HEK293 (cell line): ENCODE measurements around the gene PTPRN2.
A peak's percentile ranks its signal among the peaks of the same experiment; 100 is the strongest.

Source experiments
- HOXA7 ChIP-seq: sonication (generic); formaldehyde crosslinking; IDR thresholded peaks from 2 replicates; pipeline ENCODE4 v1.8.1; 2022; ENCODE audit warnings: missing genetic modification reagents, borderline replicate concordance
- HOXC10 ChIP-seq: sonication (generic); formaldehyde crosslinking; IDR thresholded peaks from 2 replicates; pipeline ENCODE4 v1.8.1; 2023; ENCODE audit warnings: mild to moderate bottlenecking, missing genetic modification reagents
- IKZF3 ChIP-seq: fragments of 450-650 bp; IDR thresholded peaks from 2 replicates; pipeline ENCODE4 v1.5.0; 2018; ENCODE audit warnings: missing biosample characterization, mild to moderate bottlenecking, missing genetic modification characterization, moderate library complexity
- KLF1 ChIP-seq: fragments of 450-650 bp; formaldehyde crosslinking; IDR thresholded peaks from 2 replicates; pipeline ENCODE4 v1.5.1; 2016; ENCODE audit warnings: missing biosample characterization, missing genetic modification characterization
- KLF16 ChIP-seq: fragments of 450-650 bp; formaldehyde crosslinking; IDR thresholded peaks from 2 replicates; pipeline ENCODE4 v1.5.1; 2017; ENCODE audit warnings: missing biosample characterization, missing genetic modification characterization
- OVOL3 ChIP-seq: fragments of 450-650 bp; formaldehyde crosslinking; IDR thresholded peaks from 2 replicates; pipeline ENCODE4 v1.5.1; 2016; ENCODE audit warnings: missing biosample characterization, missing genetic modification characterization
- PRDM1 ChIP-seq: fragments of 450-650 bp; formaldehyde crosslinking; IDR thresholded peaks from 2 replicates; pipeline ENCODE4; 2016; ENCODE audit warnings: missing biosample characterization, missing genetic modification characterization
- SALL2 ChIP-seq: fragments of 450-650 bp; formaldehyde crosslinking; IDR thresholded peaks from 2 replicates; pipeline ENCODE4 v1.5.0; 2017; ENCODE audit warnings: missing biosample characterization, mild to moderate bottlenecking, missing genetic modification characterization, borderline replicate concordance
- TCF7L2 ChIP-seq: IDR thresholded peaks from 2 replicates; pipeline ENCODE4 v1.6.1; 2011; ENCODE audit warnings: low read depth, mild to moderate bottlenecking, inconsistent platforms, low read length, moderate library complexity, borderline replicate concordance
- ZEB2 ChIP-seq: fragments of 450-650 bp; formaldehyde crosslinking; IDR thresholded peaks from 2 replicates; pipeline ENCODE4 v1.5.1; 2016; ENCODE audit warnings: missing biosample characterization, missing genetic modification characterization
- ZNF121 ChIP-seq: fragments of 450-650 bp; formaldehyde crosslinking; IDR thresholded peaks from 2 replicates; pipeline ENCODE4 v1.5.1; 2016; ENCODE audit warnings: missing biosample characterization, missing genetic modification characterization
- ZNF133 ChIP-seq: fragments of 450-650 bp; formaldehyde crosslinking; IDR thresholded peaks from 2 replicates; pipeline ENCODE4 v1.5.1; 2016; ENCODE audit warnings: missing biosample characterization, missing genetic modification characterization
- ZNF202 ChIP-seq: fragments of 450-650 bp; formaldehyde crosslinking; IDR thresholded peaks from 2 replicates; pipeline ENCODE4 v1.5.1; 2016; ENCODE audit warnings: missing biosample characterization, missing genetic modification characterization, borderline replicate concordance
- ZNF274 ChIP-seq, 2 experiments: fragments of 200-500 bp in 1 of 2; fragments of 450-650 bp in 1 of 2; sonication (Bioruptor generic) in 1 of 2; formaldehyde crosslinking in 1 of 2; IDR thresholded peaks; 2 replicates each; pipeline versions ENCODE4 v1.5.1 to v1.6.1; 2014 to 2016; ENCODE audit warnings: borderline replicate concordance in 1 of 2, inconsistent platforms in 1 of 2, low read length in 1 of 2, missing biosample characterization in 1 of 2, missing genetic modification characterization in 1 of 2
- ZNF324 ChIP-seq: fragments of 450-650 bp; formaldehyde crosslinking; IDR thresholded peaks from 2 replicates; pipeline ENCODE4 v1.5.1; 2016; ENCODE audit warnings: missing biosample characterization, missing genetic modification characterization
- ZNF350 ChIP-seq: fragments of 450-650 bp; formaldehyde crosslinking; IDR thresholded peaks from 2 replicates; pipeline ENCODE4 v1.5.0; 2017; ENCODE audit warnings: missing biosample characterization, mild to moderate bottlenecking, missing genetic modification characterization
- ZNF391 ChIP-seq: fragments of 450-650 bp; formaldehyde crosslinking; IDR thresholded peaks from 2 replicates; pipeline ENCODE4 v1.5.1; 2016; ENCODE audit warnings: low read depth, missing biosample characterization, missing genetic modification characterization, borderline replicate concordance
- ZNF501 ChIP-seq: fragments of 450-650 bp; formaldehyde crosslinking; IDR thresholded peaks from 2 replicates; pipeline ENCODE4 v1.5.1; 2016; ENCODE audit warnings: missing biosample characterization, missing genetic modification characterization
- ZNF510 ChIP-seq: fragments of 450-650 bp; formaldehyde crosslinking; IDR thresholded peaks from 2 replicates; pipeline ENCODE4 v1.5.1; 2018; ENCODE audit warnings: mild to moderate bottlenecking, missing genetic modification characterization, missing biosample characterization; ENCODE audit not compliant: insufficient replicate concordance
- ZNF560 ChIP-seq: fragments of 450-650 bp; formaldehyde crosslinking; IDR thresholded peaks from 2 replicates; pipeline ENCODE4 v1.5.1; 2017; ENCODE audit warnings: missing biosample characterization, missing genetic modification characterization, borderline replicate concordance
- ZNF610 ChIP-seq: fragments of 450-650 bp; formaldehyde crosslinking; IDR thresholded peaks from 2 replicates; pipeline ENCODE4 v1.5.1; 2016; ENCODE audit warnings: missing biosample characterization, missing genetic modification characterization, borderline replicate concordance
- ZNF777 ChIP-seq: fragments of 450-650 bp; formaldehyde crosslinking; IDR thresholded peaks from 2 replicates; pipeline ENCODE4 v1.5.1; 2017; ENCODE audit warnings: missing biosample characterization, missing genetic modification characterization, borderline replicate concordance
- ZNF785 ChIP-seq: fragments of 450-650 bp; formaldehyde crosslinking; IDR thresholded peaks from 2 replicates; pipeline ENCODE4 v1.5.1; 2016; ENCODE audit warnings: missing biosample characterization, missing genetic modification characterization
- ZNF792 ChIP-seq: fragments of 450-650 bp; formaldehyde crosslinking; IDR thresholded peaks from 2 replicates; pipeline ENCODE4 v1.5.1; 2016; ENCODE audit warnings: missing biosample characterization, missing genetic modification characterization
- ZNF830 ChIP-seq: fragments of 450-650 bp; IDR thresholded peaks from 2 replicates; pipeline ENCODE4 v1.5.0; 2018; ENCODE audit warnings: missing biosample characterization, missing genetic modification characterization, low read depth, mild to moderate bottlenecking, moderate library complexity
- TF ChIP-seq, protein P1 (sequence below): fragments of 450-650 bp; formaldehyde crosslinking; IDR thresholded peaks from 2 replicates; pipeline ENCODE4 v1.5.1; 2016; ENCODE audit warnings: missing biosample characterization, missing genetic modification characterization
- TF ChIP-seq, protein P2 (sequence below): fragments of 450-650 bp; formaldehyde crosslinking; IDR thresholded peaks from 2 replicates; pipeline ENCODE4 v1.5.1; 2016; ENCODE audit warnings: missing biosample characterization, missing genetic modification characterization
- TF ChIP-seq, protein P3 (sequence below): fragments of 450-650 bp; formaldehyde crosslinking; IDR thresholded peaks from 2 replicates; pipeline ENCODE4 v1.5.1; 2016; ENCODE audit warnings: missing biosample characterization, missing genetic modification characterization
- TF ChIP-seq, protein P4 (sequence below): fragments of 450-650 bp; formaldehyde crosslinking; conservative IDR thresholded peaks from 2 replicates; pipeline ENCODE4 v1.5.1; 2016; ENCODE audit warnings: low read depth, missing biosample characterization, missing genetic modification characterization
- TF ChIP-seq, protein P5 (sequence below): fragments of 450-650 bp; formaldehyde crosslinking; IDR thresholded peaks from 2 replicates; pipeline ENCODE4 v1.5.1; 2017; ENCODE audit warnings: missing biosample characterization, missing genetic modification characterization

The PTPRN2 gene

DNA sequence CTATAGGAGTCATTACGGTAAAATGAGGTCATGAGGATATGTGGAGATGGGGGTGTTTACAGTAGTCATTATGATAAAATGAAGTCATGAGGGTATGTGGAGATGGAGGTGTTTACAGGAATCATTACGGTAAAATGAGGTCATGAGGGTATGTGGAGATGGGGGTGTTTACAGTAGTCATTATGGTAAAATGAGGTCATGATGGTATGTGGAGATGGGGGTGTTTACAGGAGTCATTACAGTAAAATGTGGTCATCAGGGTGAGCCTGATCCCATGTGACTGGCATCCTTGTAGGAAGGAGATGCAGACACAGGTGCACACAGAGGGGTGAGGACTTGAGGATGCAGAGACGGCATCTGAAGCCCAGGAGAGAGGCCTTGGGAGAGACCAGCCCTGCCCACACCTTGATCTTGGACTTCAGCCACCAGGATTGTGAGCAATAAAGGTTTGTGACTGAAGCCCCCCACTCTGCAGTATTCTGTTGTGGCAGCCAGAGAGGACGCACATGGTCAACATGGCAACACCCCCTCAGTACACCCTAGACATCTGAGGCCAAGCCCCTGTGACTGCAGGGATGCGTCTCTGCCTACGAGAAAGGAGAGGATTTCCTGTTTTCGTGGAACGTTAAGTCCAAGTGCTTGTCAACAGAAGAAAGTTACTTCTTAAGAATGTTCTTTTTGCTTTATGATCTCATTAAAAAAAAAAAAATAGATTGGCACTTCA is 706.4 kb downstream of the PTPRN2 start (continued):
- TF ChIP-seq, protein P1, sequence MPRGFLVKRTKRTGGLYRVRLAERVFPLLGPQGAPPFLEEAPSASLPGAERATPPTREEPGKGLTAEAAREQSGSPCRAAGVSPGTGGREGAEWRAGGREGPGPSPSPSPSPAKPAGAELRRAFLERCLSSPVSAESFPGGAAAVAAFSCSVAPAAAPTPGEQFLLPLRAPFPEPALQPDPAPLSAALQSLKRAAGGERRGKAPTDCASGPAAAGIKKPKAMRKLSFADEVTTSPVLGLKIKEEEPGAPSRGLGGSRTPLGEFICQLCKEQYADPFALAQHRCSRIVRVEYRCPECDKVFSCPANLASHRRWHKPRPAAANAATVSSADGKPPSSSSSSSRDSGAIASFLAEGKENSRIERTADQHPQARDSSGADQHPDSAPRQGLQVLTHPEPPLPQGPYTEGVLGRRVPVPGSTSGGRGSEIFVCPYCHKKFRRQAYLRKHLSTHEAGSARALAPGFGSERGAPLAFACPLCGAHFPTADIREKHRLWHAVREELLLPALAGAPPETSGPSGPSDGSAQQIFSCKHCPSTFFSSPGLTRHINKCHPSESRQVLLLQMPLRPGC (tag by site-specific recombination): peak; percentile 88
- TF ChIP-seq ZNF792 (tag by site-specific recombination) (no peak), ZNF133 (tag by site-specific recombination) (no peak), ZNF610 (tag by site-specific recombination) (no peak), ZNF324 (peak; percentile 98), ZNF202 (tag by site-specific recombination) (no peak), OVOL3 (no peak), HOXA7 (no peak), IKZF3 (tag by site-specific recombination) (no peak), ZNF560 (no peak), ZNF501 (tag by site-specific recombination) (no peak), TCF7L2 (no peak), ZNF391 (no peak), ZNF777 (tag by site-specific recombination) (no peak), SALL2 (tag by site-specific recombination) (no peak), PRDM1 (tag by site-specific recombination) (no peak), ZEB2 (0 out of 2 replicates have a peak, but pooled peaks have one; percentile 46), ZNF785 (peak; percentile 94), ZNF830 (no peak), ZNF350 (no peak), KLF16 (no peak), HOXC10 (no peak), ZNF274 (IDR thresholded peaks at IDR 0.05; ENCODE audit: low read length) (no peak), ZNF274 (tag by site-specific recombination; IDR thresholded peaks at IDR 0.05; ENCODE audit: borderline replicate concordance) (no peak), KLF1 (tag by site-specific recombination) (no peak), ZNF510 (no peak), ZNF121 (tag by site-specific recombination) (no peak)
- TF ChIP-seq, protein P2, sequence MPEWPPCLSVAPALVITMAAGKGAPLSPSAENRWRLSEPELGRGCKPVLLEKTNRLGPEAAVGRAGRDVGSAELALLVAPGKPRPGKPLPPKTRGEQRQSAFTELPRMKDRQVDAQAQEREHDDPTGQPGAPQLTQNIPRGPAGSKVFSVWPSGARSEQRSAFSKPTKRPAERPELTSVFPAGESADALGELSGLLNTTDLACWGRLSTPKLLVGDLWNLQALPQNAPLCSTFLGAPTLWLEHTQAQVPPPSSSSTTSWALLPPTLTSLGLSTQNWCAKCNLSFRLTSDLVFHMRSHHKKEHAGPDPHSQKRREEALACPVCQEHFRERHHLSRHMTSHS (tag by site-specific recombination): peak; percentile 77
- TF ChIP-seq, protein P3, sequence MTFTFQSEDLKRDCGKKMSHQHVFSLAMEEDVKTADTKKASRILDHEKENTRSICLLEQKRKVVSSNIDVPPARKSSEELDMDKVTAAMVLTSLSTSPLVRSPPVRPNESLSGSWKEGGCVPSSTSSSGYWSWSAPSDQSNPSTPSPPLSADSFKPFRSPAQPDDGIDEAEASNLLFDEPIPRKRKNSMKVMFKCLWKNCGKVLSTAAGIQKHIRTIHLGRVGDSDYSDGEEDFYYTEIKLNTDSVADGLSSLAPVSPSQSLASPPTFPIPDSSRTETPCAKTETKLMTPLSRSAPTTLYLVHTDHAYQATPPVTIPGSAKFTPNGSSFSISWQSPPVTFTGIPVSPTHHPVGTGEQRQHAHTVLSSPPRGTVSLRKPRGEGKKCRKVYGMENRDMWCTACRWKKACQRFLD (tag by site-specific recombination): no peak
- TF ChIP-seq, protein P4, sequence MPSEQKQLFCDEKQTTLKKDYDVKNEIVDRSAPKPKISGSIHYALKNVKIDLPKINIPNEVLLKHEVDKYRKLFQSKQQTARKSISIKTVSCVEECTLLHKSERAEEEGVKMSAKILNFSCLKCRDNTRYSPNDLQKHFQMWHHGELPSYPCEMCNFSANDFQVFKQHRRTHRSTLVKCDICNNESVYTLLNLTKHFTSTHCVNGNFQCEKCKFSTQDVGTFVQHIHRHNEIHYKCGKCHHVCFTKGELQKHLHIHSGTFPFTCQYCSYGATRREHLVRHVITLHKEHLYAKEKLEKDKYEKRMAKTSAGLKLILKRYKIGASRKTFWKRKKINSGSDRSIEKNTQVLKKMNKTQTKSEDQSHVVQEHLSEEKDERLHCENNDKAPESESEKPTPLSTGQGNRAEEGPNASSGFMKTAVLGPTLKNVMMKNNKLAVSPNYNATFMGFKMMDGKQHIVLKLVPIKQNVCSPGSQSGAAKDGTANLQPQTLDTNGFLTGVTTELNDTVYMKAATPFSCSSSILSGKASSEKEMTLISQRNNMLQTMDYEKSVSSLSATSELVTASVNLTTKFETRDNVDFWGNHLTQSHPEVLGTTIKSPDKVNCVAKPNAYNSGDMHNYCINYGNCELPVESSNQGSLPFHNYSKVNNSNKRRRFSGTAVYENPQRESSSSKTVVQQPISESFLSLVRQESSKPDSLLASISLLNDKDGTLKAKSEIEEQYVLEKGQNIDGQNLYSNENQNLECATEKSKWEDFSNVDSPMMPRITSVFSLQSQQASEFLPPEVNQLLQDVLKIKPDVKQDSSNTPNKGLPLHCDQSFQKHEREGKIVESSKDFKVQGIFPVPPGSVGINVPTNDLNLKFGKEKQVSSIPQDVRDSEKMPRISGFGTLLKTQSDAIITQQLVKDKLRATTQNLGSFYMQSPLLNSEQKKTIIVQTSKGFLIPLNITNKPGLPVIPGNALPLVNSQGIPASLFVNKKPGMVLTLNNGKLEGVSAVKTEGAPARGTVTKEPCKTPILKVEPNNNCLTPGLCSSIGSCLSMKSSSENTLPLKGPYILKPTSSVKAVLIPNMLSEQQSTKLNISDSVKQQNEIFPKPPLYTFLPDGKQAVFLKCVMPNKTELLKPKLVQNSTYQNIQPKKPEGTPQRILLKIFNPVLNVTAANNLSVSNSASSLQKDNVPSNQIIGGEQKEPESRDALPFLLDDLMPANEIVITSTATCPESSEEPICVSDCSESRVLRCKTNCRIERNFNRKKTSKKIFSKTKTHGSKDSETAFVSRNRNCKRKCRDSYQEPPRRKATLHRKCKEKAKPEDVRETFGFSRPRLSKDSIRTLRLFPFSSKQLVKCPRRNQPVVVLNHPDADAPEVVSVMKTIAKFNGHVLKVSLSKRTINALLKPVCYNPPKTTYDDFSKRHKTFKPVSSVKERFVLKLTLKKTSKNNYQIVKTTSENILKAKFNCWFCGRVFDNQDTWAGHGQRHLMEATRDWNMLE (tag by site-specific recombination): peak; percentile 52; the same call in 1 of the 2 replicates
- TF ChIP-seq, protein P5, sequence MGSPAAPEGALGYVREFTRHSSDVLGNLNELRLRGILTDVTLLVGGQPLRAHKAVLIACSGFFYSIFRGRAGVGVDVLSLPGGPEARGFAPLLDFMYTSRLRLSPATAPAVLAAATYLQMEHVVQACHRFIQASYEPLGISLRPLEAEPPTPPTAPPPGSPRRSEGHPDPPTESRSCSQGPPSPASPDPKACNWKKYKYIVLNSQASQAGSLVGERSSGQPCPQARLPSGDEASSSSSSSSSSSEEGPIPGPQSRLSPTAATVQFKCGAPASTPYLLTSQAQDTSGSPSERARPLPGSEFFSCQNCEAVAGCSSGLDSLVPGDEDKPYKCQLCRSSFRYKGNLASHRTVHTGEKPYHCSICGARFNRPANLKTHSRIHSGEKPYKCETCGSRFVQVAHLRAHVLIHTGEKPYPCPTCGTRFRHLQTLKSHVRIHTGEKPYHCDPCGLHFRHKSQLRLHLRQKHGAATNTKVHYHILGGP (tag by site-specific recombination): no peak
